ENCODE results near the gene PFN3.

DNA sequence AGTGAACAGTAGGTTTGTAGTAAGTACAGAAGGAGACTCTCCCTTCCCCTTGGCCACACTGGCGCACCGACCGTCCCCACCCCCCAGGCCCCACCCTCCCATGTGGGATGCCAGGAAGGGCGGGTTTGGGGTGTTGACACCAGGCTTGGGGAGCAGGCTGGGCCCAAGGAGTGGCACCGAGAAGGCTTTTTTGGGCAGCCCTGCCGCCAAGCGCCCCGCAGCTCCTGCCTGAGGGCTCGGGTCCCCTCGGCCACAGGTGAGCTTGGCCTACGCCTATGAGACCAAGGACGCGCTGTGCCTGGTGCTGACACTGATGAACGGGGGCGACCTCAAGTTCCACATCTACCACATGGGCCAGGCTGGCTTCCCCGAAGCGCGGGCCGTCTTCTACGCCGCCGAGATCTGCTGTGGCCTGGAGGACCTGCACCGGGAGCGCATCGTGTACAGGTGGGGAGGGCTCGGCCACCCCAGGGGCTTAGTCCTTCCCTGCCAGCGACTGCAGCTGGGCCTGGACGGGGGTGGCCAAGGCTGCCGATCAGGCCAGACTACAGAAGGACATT lies 33.3 kb upstream of the PFN3 start:
- TF ChIP-seq, protein P1, sequence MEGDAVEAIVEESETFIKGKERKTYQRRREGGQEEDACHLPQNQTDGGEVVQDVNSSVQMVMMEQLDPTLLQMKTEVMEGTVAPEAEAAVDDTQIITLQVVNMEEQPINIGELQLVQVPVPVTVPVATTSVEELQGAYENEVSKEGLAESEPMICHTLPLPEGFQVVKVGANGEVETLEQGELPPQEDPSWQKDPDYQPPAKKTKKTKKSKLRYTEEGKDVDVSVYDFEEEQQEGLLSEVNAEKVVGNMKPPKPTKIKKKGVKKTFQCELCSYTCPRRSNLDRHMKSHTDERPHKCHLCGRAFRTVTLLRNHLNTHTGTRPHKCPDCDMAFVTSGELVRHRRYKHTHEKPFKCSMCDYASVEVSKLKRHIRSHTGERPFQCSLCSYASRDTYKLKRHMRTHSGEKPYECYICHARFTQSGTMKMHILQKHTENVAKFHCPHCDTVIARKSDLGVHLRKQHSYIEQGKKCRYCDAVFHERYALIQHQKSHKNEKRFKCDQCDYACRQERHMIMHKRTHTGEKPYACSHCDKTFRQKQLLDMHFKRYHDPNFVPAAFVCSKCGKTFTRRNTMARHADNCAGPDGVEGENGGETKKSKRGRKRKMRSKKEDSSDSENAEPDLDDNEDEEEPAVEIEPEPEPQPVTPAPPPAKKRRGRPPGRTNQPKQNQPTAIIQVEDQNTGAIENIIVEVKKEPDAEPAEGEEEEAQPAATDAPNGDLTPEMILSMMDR (IDR thresholded peaks at IDR 0.05; ENCODE audit: low read depth, low read length, poor library complexity, severe bottlenecking): no peak
- no peak for TF ChIP-seq EZH2phosphoT487 (IDR thresholded peaks at IDR 0.05; ENCODE audit: borderline replicate concordance, low read length)

Data from DOHH2 (cell line).